Stimulated activated CD8-positive, alpha-beta memory T cell treated with anti-CD3 and anti-CD28 coated beads, Interleukin-4, amount 100 ng/mL, for 1 hour (primary cell): ENCODE measurements around the gene ADORA2A.

Experiments used
- DNase-seq, 2 donors: peaks; one replicate each; pipeline ENCODE4 v3.0.0-alpha.2; 2020; ENCODE audit warnings: low read depth in 2 of 2, low spot score in 1 of 2

The ADORA2A gene

GRCh38 chr22:24431309-24432034 lies 4.1 kb downstream of the ADORA2A start:
- no peak for DNase-seq

GRCh38 chr22:24432059-24432853 lies 4.9 kb downstream of the ADORA2A start:
- DNase-seq: no peak

- DNase-seq: no peak
These were observed 5.8 kb downstream of the ADORA2A start for GRCh38 chr22:24433001-24433827.

GRCh38 chr22:24433828-24434470 lies 6.5 kb downstream of the ADORA2A start:
- DNase-seq: no peak

- DNase-seq: peak; percentile 47 to 73
These were observed 7.3 kb downstream of the ADORA2A start for GRCh38 chr22:24434471-24435322.

GRCh38 chr22:24435323-24435645 lies 7.9 kb downstream of the ADORA2A start:
- DNase-seq: no peak

GRCh38 chr22:24435861-24436371 lies 8.5 kb downstream of the ADORA2A start:
- DNase-seq: no peak

- no peak for DNase-seq
These were observed 9.2 kb downstream of the ADORA2A start for GRCh38 chr22:24436553-24436952.

GRCh38 chr22:24437091-24437490 lies 9.7 kb downstream of the ADORA2A start:
- DNase-seq: no peak

GRCh38 chr22:24437741-24438328 lies 10.4 kb downstream of the ADORA2A start:
- no peak for DNase-seq

GRCh38 chr22:24440270-24440717 lies 12.9 kb downstream of the ADORA2A start:
- no peak for DNase-seq

- DNase-seq: no peak
These were observed 13.5 kb downstream of the ADORA2A start for GRCh38 chr22:24440718-24441405.

GRCh38 chr22:24441406-24442351 lies 14.3 kb downstream of the ADORA2A start:
- no peak for DNase-seq

- DNase-seq: no peak
These were observed 14.9 kb downstream of the ADORA2A start for GRCh38 chr22:24442352-24442744.

GRCh38 chr22:24443668-24444067 lies 16.3 kb downstream of the ADORA2A start:
- no peak for DNase-seq

GRCh38 chr22:24444251-24444650 lies 16.9 kb downstream of the ADORA2A start:
- DNase-seq: no peak

GRCh38 chr22:24444729-24445466 lies 17.5 kb downstream of the ADORA2A start:
- DNase-seq: no peak
